ENCODE data around the gene NF1.
"Not testable (repeated sequence)": the region's sequence is repeated elsewhere in the genome, so short reads cannot be mapped to it uniquely, and the experiment has no call there.

NF1 gene

DNA sequence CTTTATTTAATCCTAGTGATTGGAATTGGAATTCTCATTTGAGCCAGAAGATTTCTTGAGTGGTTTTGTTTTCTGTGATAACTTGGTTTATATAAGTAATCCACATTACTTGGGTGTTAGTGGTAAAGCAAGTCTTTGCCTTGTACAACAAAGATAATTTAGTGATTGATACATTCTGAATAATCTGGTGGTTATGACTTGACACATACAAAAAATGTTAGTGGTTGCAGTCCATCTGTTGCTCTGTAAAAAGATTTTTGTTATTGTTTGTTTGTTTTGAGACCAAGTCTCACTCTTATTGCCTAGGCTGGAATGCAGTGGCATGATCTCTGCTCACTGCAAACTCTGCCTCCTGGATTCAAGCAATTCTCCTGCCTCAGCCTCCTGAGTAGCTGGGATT is 189.1 kb downstream of the NF1 start:
- no peak for DNase-seq
- intact Hi-C loops (cut with DNase I), result no loop called here

- no peak for DNase-seq
- intact Hi-C loops (cut with DNase I), result no loop called here
Measured at GRCh38 chr17:31286587-31286986, 191.8 kb downstream of the NF1 start.

GRCh38 chr17:31287932-31288331 is 193.2 kb downstream of the NF1 start:
- intact Hi-C loops (cut with DNase I), result not testable (repeated sequence)

DNA sequence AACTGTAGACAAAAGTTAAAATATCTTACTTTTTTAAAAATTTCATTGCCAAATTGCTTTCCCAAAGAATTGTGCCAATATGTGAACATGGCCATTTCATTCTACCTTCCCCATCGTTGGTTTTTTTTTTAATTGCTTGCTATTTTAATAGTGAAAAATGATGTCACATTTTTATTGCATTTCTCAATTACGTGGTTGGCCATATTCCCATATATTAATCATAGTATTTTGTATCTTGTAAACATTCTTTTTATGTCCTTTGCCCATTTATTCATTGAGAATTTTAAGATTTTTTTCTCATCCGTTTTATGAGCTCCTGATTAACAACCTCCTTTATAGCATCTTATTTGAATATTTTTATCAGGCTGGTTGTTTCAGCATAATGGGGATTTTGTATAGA is 195.0 kb downstream of the NF1 start:
- intact Hi-C loops (cut with DNase I), result no loop called here
- no peak for DNase-seq

More at GRCh38 chr17:31287932-31288331, 193.2 kb downstream of the NF1 start:
- not testable (repeated sequence) for DNase-seq

GRCh38 chr17:31291820-31292219 is 197.0 kb downstream of the NF1 start:
- intact Hi-C loops (cut with DNase I), result no loop called here
- no peak for DNase-seq

- intact Hi-C loops (cut with DNase I), result no loop called here
- DNase-seq, result no peak
Measured at GRCh38 chr17:31293581-31293980, 198.8 kb downstream of the NF1 start.

DNA sequence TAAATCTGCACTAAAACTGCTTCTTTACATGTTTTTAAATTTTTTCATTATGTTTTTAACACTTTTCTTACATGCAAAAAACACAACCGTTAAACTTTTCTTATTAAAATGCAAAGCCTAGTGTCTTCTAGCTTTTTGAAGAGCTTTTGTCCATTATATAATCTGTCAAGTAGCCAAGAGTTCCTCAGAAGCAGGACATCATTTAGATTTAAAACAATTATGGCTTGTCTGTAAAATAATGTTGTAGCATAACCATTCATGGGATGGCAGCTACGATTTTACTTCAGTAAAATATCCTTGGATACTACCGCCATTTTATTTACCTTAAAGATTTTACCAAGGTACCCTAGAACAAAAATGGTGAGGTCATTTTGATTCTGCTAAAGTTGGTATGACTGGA is 199.5 kb downstream of the NF1 start:
- DNase-seq, result no peak
- intact Hi-C loops (cut with DNase I), result no loop called here

DNA sequence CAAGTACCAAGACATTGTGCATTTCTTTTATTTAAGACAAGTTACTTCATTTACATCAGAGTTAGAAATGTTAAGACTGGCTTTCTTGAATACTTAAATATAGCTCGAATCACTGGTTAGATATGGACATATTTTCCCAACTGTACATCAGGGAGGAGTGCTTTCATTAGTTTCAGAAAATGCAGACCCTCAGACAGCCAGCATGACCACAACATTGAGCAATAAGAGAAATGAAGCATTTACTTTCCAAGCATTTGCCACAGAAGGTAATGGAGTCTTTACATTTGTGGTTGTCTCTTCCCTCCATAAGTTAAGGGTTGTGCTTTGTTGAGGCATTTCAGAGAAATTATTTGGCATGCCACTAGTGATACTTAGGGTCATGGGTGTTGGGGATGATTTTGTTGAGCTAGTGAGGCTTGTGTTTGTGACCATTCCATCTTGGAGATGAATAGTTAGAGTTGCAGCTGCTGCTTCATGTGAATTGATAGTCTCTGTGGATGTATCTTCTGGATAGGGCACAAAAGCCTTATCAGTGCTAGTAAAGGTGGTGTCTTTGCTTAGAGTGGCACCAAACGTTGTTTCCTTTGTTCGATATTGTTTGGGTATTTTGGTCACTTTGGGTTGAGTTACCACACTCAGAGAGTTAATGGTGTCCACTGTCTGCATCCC is 200.2 kb downstream of the NF1 start:
- DNase-seq, result no peak
- intact Hi-C loops (cut with DNase I), result no loop called here

DNA sequence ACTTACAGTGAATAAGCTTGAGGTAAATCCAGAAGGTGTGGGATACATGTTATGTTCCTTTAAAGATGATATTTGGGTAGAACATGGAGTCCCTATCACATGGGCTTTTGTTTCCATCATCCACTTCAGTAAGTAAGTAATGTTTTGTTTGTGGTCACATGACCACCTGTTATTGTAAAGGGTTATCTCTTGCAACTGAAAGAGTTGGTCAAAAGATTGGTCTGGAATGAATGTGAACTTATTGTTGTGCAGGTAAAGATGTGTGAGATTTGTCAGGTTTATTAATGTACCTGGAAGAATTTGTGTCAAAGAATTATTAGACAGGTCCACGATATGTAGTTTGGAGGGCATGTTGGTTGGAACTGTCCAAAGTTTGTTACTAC is 200.7 kb downstream of the NF1 start:
- intact Hi-C loops (cut with DNase I), result no loop called here
- DNase-seq, result no peak

DNA sequence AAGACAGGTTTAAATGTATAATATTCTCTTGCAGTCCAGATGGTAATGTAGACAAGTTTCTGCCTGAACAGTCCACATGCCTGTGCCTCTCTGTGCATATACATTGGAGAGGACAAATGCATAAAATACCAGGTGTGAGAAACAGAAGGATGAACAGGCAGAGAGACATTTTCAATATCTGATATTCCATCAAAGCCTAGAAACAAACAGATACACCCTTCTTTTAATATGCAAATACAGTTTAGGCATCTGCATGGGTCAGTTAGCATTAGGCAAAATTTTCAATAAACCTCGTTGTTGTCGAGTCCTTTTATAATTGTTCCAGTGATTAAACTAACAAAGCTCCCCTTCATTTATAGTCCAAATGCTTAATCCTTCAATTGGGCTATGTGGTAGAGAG is 201.4 kb downstream of the NF1 start:
- intact Hi-C loops (cut with DNase I), result no loop called here
- no peak for DNase-seq

DNA sequence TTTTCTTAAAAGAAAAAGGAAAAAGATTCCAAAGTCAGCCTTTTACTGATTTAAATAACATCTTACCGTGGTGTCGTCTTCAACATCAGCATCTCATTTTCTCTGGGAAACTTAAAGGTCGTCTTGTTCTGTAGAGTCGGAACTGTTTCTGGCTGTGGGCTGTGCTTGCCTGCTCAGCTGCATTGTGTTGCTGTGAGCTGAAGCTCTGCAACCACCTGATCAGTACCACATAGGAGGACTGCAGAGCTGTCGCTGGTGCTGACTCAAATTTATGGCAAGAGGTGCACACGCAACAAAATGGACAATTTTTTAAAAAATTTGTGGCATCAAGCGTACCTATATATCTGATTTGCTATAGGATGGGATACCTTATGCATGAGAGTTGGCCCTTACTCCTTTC is 202.3 kb downstream of the NF1 start, which contains the start of gene OMG:
OMG (minus strand) TSS at position 150 of the 400 bp plus-strand sequence. CDS start 908 bp downstream, outside the sequence.
- intact Hi-C loops (cut with DNase I), result no loop called here
- DNase-seq, result peak; percentile 55 to 96 (median 72)

- intact Hi-C loops (cut with DNase I), result no loop called here
Measured at GRCh38 chr17:31299624-31300023, 204.8 kb downstream of the NF1 start.

GRCh38 chr17:31307640-31308039 is 212.9 kb downstream of the NF1 start:
- intact Hi-C loops (cut with DNase I), result no loop called here
- DNase-seq, result no peak

More at GRCh38 chr17:31299624-31300023, 204.8 kb downstream of the NF1 start:
- no peak for DNase-seq

DNA sequence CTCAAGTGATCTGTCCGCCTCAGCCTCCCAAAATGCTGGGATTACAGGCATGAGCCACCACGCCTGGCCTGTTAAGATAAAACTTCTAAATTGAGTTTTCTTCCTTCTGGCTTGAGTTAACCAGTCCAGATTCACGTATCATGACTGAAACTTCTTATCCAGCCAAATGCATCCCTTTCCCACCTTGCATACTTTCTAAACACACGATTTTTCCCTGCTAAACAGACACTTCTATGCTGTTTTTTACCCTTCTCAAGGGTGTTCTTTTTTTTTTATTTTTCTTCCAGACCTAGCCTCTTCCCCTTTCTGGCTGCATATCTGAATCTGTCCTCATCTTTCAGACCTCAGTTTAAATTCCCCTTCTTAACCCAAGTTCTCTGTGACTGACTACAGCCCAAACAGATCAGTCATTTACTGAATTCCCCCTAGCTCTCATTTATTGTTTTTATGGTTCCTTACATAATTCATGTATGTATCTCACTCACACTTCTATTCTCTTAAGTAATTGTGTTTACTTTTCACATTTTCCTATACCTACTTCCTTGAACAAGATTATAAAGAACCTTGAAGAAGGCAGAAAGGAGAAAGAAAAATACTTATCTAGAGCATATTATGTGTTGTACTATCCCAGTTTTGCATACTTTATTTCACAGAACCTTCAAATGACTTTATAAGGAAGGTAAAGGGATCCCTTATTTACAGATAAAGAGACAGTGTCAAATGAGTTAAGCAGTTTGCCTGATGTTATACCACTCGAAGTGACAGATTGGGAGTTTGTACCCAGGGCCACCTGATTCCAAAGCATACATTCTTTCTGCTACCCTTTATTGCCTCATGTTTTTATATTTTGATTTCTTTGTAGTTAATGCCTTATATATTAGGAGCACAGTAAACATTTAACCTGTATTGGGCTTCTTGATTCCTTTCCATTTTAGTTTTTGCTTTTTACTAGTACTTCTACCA is 213.9 kb downstream of the NF1 start:
- intact Hi-C loops (cut with DNase I), result no loop called here
- no peak for DNase-seq

GRCh38 chr17:31309556-31309955 is 214.8 kb downstream of the NF1 start:
- intact Hi-C loops (cut with DNase I), result no loop called here
- no peak for DNase-seq

DNA sequence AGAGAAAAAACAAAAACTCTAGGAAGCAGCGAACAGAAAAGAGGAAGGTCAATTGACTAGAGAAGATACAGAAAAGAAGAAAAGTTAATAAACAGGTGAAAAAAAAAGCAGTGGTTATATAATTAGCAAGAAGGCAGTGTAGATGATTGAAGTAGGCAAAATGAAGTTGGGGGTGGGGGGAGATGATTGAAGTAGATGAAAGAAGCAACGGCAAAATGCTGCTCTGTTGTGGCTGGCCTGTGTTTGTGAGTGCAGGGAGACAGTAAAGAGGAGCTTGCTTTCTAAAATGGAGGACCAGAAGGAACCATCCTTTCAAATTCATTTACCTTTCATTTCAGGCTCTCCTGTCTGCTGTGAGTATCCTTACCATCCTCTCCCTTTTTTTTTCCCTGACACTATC is 215.5 kb downstream of the NF1 start:
- intact Hi-C loops (cut with DNase I), result no loop called here
- DNase-seq, result no peak

GRCh38 chr17:31310886-31311285 is 216.1 kb downstream of the NF1 start:
- no peak for DNase-seq
- intact Hi-C loops (cut with DNase I), result no loop called here

- intact Hi-C loops (cut with DNase I), result no loop called here
- DNase-seq, result no peak
Measured at GRCh38 chr17:31311526-31311925, 216.7 kb downstream of the NF1 start.

- intact Hi-C loops (cut with DNase I); DNase-seq: not testable (repeated sequence)
Measured at GRCh38 chr17:31312223-31312622, 217.4 kb downstream of the NF1 start.

GRCh38 chr17:31313982-31314781 is 219.4 kb downstream of the NF1 start, which contains the start of gene EVI2B:
Gene EVI2B (minus strand): TSS chr17:31314054. CDS start chr17:31305609, 8,445 bp downstream.
- DNase-seq, result no peak
- intact Hi-C loops (cut with DNase I), result no loop called here

DNA sequence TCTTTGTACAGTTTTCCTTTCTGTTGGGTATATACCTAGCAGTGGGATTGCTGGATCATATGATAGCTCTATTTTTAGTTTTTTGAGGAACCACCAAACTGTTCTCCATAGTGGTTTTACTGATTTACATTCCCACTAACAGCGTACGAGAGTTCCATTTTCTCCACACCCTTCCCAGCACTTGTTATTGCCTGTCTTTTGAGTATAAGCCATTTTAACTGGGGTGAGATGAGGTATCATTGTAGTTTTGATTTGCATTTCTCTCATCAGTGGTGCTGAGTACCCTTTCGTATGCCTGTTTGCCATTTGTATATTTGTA is 220.0 kb downstream of the NF1 start:
- intact Hi-C loops (cut with DNase I), result no loop called here
- DNase-seq, result no peak

All from posterior cingulate gyrus (tissue), 11 donors.